Fibroblast of lung (primary cell): ENCODE data around the gene ZSWIM5. TPM values are rescaled to one million over a fixed set of nuclear protein-coding genes. Genes with fewer than 3 reads are reported as not detected.

ENCODE experiments used
- DNase-seq, 2 donors: peaks; one replicate each; pipeline versions ENCODE4 v3.0.0 to v3.0.0-alpha.2; 2010; ENCODE audit warnings: low read depth in 2 of 2
- H2AFZ ChIP-seq: 2 replicates; pipeline ENCODE4 v1.5.1; 2012; ENCODE audit warnings: low read length, control low read depth, inconsistent platforms
- H3K27ac ChIP-seq: 2 replicates; pipeline ENCODE4 v1.5.1; 2011; ENCODE audit warnings: low read length, control low read depth; ENCODE audit not compliant: insufficient read depth
- H3K27me3 ChIP-seq: 2 replicates; pipeline ENCODE4 v1.5.1; 2011; ENCODE audit warnings: mild to moderate bottlenecking, low read length; ENCODE audit not compliant: control insufficient read depth, insufficient read depth
- H3K36me3 ChIP-seq: 2 replicates; pipeline ENCODE4 v1.5.1; 2011; ENCODE audit warnings: low read length; ENCODE audit not compliant: control insufficient read depth, insufficient read depth
- H3K4me1 ChIP-seq: 2 replicates; pipeline ENCODE4 v1.5.1; 2011; ENCODE audit warnings: low read length; ENCODE audit not compliant: control insufficient read depth, insufficient read depth; ENCODE audit errors: extremely low read depth
- H3K4me2 ChIP-seq: 2 replicates; pipeline ENCODE4 v1.5.1; 2011; ENCODE audit warnings: low read length, control low read depth; ENCODE audit not compliant: insufficient read depth; ENCODE audit errors: extremely low read depth
- H3K4me3 ChIP-seq, 4 experiments: fragments of 200-600 bp in 1 of 4; sonication (generic) in 1 of 4; replicated peaks in 1 of 4; 2 replicates each; pipeline ENCODE4 v1.5.1; 2011 to 2016; ENCODE audit warnings: low read length in 4 of 4, low read depth in 3 of 4, mild to moderate bottlenecking in 3 of 4, control low read depth in 2 of 4, inconsistent platforms in 1 of 4, mixed read lengths in 1 of 4; ENCODE audit not compliant: insufficient read depth in 1 of 4; ENCODE audit errors: control extremely low read depth in 1 of 4
- H3K79me2 ChIP-seq: 2 replicates; pipeline ENCODE4 v1.5.1; 2012; ENCODE audit warnings: mild to moderate bottlenecking, low read length, inconsistent platforms; ENCODE audit not compliant: control insufficient read depth, insufficient read depth
- H3K9ac ChIP-seq: 2 replicates; pipeline ENCODE4 v1.5.1; 2011; ENCODE audit warnings: mild to moderate bottlenecking, low read length, control low read depth; ENCODE audit not compliant: insufficient read depth
- H3K9me3 ChIP-seq: 2 replicates; pipeline ENCODE4 v1.5.1; 2012; ENCODE audit warnings: low read depth, low read length; ENCODE audit not compliant: control insufficient read depth, insufficient read depth
- H4K20me1 ChIP-seq: 2 replicates; pipeline ENCODE4 v1.5.1; 2011; ENCODE audit warnings: low read length; ENCODE audit not compliant: control insufficient read depth, insufficient read depth; ENCODE audit errors: extremely low read depth
- CTCF ChIP-seq, 2 donors: IDR thresholded peaks in 1 of 2; conservative IDR thresholded peaks in 1 of 2; 1 replicate in 1 of 2; 2 replicates in 1 of 2; pipeline ENCODE4 v1.5.1; 2011 to 2012; ENCODE audit warnings: low read length in 2 of 2, control low read depth in 1 of 2, inconsistent platforms in 1 of 2, low read depth in 1 of 2, mild to moderate bottlenecking in 1 of 2
- EZH2 ChIP-seq: IDR thresholded peaks from 2 replicates; pipeline ENCODE4 v1.5.1; 2012; ENCODE audit warnings: low read length, control low read depth, mild to moderate bottlenecking; ENCODE audit errors: missing control alignments
- polyA plus RNA-seq, 2 donors: library from polyadenylated mRNA; depleted of rRNA in 1 of 2; stranded (reverse) in 1 of 2; unstranded in 1 of 2; fragments of >200 nt; gene quantifications; 2 replicates each; pipeline ENCODE4 v1.2.1, GENCODE V29; 2011 to 2012; ENCODE audit warnings: missing spikeins in 1 of 2
- total RNA-seq: library from RNA; depleted of rRNA; stranded (reverse); fragments of >200 nt; gene quantifications from 2 replicates; pipeline ENCODE4 v1.2.1, GENCODE V29; 2014

Gene ZSWIM5
- total and polyA plus RNA-seq, 2 donors (not counting 1 experiment from before 2014, with no cell fraction given), result 0.73 to 0.99 TPM

DNA sequence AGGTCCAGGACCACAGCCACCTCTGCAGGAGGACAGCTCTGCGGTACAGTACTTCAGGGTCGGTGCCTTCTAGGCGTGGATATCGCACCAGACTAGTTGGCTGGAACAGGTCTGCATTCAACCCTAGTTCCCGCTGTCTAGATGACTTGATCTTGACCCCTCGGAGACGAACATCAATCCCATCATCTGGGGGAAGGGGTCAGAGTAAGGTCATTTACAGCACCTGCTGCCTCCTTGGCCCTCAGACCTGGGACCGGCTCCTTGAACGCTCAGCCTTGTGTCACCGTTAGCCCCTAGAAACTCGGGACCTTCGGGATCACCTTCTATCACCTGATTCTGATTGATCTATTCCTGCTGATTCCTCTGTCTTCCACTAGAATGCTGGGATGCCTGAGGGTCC, 197.9 kb downstream of the ZSWIM5 start:
- Histone ChIP-seq H2AFZ (no peak overlapping the region), H3K27me3 (no peaks in the 10 kb centered on the region), H3K9ac (no peak overlapping the region), H3K79me2 (peaks cover 29% of the 10 kb centered on the region), H3K36me3 (peaks cover 39% of the 10 kb centered on the region), H3K9me3 (no peaks in the 10 kb centered on the region), H3K27ac (no peak overlapping the region), H3K4me2 (no peak overlapping the region), H3K4me1 (peaks cover 13% of the 10 kb centered on the region), H4K20me1 (no peaks in the 10 kb centered on the region), H3K4me3 (no peak overlapping the region)
- TF ChIP-seq CTCF (conservative IDR thresholded peaks at IDR 0.05 in 1 of 2, IDR thresholded peaks at IDR 0.05 in 1 of 2; ENCODE audit: low read depth in 1 of 2, low read length in 2 of 2) (no peak), EZH2 (no peak)
- DNase-seq, result no peak

DNA sequence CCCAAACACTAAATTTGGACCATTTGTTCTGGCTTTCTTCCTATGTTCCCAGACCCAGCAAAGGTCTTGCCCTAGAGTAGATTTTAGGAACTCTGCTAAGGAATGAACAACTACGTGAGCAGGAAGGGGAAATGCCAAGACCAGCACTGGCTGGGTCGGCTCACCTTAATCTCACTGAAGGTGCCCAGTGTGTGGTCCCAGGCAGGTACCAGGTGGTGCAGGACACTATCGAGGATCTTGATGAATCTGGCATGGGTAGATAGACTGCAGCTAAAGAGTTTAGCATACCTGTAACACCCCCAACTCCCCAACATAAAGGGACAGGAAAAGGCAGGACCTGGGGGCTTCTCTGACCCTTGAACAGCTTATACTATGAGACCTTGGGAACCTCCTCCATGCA, 198.3 kb downstream of the ZSWIM5 start:
- Histone ChIP-seq H2AFZ (no peak overlapping the region), H3K4me3 (no peak overlapping the region), H3K79me2 (peaks cover 24% of the 10 kb centered on the region), H3K27me3 (no peaks in the 10 kb centered on the region), H3K9me3 (no peaks in the 10 kb centered on the region), H4K20me1 (no peaks in the 10 kb centered on the region), H3K4me1 (peaks cover 13% of the 10 kb centered on the region), H3K4me2 (no peak overlapping the region), H3K27ac (no peak overlapping the region), H3K9ac (no peak overlapping the region), H3K36me3 (peaks cover 42% of the 10 kb centered on the region)
- TF ChIP-seq CTCF (conservative IDR thresholded peaks at IDR 0.05 in 1 of 2, IDR thresholded peaks at IDR 0.05 in 1 of 2; ENCODE audit: low read depth in 1 of 2, low read length in 2 of 2), result no peak
- no peak for TF ChIP-seq EZH2
- DNase-seq, result no peak

- Histone ChIP-seq H3K27me3 (no peaks in the 10 kb centered on the region), H3K4me3 (no peak overlapping the region), H4K20me1 (no peaks in the 10 kb centered on the region), H3K79me2 (peaks cover 17% of the 10 kb centered on the region), H3K4me2 (no peak overlapping the region), H3K36me3 (peaks cover 45% of the 10 kb centered on the region), H2AFZ (no peak overlapping the region), H3K9me3 (no peaks in the 10 kb centered on the region), H3K27ac (no peak overlapping the region), H3K4me1 (peaks cover 13% of the 10 kb centered on the region), H3K9ac (no peak overlapping the region)
- TF ChIP-seq CTCF (conservative IDR thresholded peaks at IDR 0.05 in 1 of 2, IDR thresholded peaks at IDR 0.05 in 1 of 2; ENCODE audit: low read depth in 1 of 2, low read length in 2 of 2), result no peak
- TF ChIP-seq EZH2, result no peak
- no peak for DNase-seq
Measured at GRCh38 chr1:45007311-45007710, 199.1 kb downstream of the ZSWIM5 start.
